ENCODE results near the gene VSX1. TPM values are rescaled to one million over a fixed set of nuclear protein-coding genes. Genes with fewer than 3 reads are reported as not detected.

VSX1 gene
- total RNA-seq, 1 donor from 2014 or later, result not detected

GRCh38 chr20:25097498-25097897 lies 15.6 kb upstream of the VSX1 start:
- DNase-seq (ENCODE audit: low spot score, unreplicated experiment), result no peak
- no peak for TF ChIP-seq CTCF (IDR thresholded peaks at IDR 0.05; ENCODE audit: unreplicated experiment)
- H3K27ac Mint-ChIP-seq, result no peak overlapping the region
- H3K27me3 Mint-ChIP-seq, result peaks cover 29% of the 10 kb centered on the region
- no peaks in the 10 kb centered on the region for H3K36me3 Mint-ChIP-seq (ENCODE audit: insufficient read depth)
- H3K4me3 Mint-ChIP-seq (ENCODE audit: low read depth), result no peak overlapping the region
- H3K4me1 Mint-ChIP-seq (ENCODE audit: low read depth), result no peaks in the 10 kb centered on the region
- no peaks in the 10 kb centered on the region for H3K9me3 Mint-ChIP-seq (ENCODE audit: low read depth)

DNA sequence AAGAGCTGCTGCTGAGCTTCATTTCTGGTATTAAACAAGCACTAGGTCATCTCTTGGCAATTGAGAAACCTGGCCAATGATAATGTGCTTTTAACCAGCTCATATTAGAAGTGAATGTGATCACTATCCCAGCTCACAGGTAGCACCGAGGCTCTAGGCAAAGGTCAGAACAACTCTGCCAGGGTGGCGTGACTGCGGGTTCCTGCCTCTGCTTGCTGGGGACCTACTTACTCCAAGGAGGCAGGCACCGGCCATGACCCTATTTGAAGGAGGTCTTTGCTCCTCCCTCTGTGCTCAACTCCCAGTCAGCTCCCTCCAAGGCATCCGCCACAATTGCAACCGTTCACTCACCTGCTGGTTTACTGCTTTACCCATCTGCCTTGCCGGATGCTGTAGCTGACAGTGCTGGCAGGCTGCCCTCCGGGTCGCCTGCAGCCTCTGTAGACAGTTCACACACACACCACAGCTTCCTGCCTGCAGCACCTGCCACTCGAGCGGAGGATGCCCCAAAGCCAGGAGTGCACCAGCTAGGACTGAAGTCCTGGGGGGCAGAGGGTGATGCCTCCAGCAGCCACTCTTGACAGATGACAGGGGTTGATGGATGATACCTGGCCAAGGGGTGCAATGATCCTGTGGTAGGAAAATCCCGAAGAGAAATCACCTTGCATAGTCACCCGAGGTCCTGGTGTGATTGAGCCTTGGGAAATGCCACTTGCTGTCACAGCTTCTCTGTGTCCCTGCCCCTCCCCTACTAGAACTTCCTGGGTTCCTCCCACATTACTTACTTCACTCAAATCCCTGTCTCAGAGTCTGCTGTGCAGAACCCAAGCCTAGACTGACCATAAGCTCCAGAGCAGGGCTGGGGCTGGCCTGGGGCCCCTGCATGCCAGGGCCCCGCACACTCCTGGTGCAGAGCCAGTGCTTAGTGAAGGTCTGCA lies 8.8 kb upstream of the VSX1 start:
- H3K36me3 Mint-ChIP-seq (ENCODE audit: insufficient read depth), result no peaks in the 10 kb centered on the region
- TF ChIP-seq CTCF (IDR thresholded peaks at IDR 0.05; ENCODE audit: unreplicated experiment), result no peak
- H3K4me1 Mint-ChIP-seq (ENCODE audit: low read depth), result no peaks in the 10 kb centered on the region
- no peak for DNase-seq (ENCODE audit: low spot score, unreplicated experiment)
- H3K27me3 Mint-ChIP-seq, result peaks cover 70% of the 10 kb centered on the region
- no peak overlapping the region for H3K27ac Mint-ChIP-seq
- no peaks in the 10 kb centered on the region for H3K9me3 Mint-ChIP-seq (ENCODE audit: low read depth)
- H3K4me3 Mint-ChIP-seq (ENCODE audit: low read depth), result no peak overlapping the region

DNA sequence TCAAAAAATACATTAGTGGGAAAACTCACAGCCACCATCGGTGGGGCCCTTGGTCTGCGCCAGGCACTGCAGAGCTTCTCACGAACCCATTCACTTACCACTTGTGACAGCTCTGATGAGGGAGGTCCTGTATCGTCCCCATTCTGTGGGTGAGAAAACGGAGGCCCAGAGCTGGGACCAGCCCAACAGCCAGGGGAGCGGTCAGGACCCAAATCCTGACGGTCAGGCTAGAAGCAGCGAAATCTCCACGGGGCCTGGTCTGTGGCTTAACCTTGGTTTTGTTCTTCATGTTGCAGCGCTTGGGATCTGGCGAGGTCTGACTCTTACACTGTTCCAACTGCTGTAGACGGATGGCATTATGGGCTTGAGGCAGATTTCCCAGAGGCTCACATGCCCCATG lies 7.7 kb upstream of the VSX1 start:
- Mint-ChIP-seq H3K4me1 (ENCODE audit: low read depth) (no peaks in the 10 kb centered on the region), H3K27ac (no peak overlapping the region), H3K36me3 (ENCODE audit: insufficient read depth) (no peaks in the 10 kb centered on the region), H3K9me3 (ENCODE audit: low read depth) (no peaks in the 10 kb centered on the region), H3K27me3 (peaks cover 70% of the 10 kb centered on the region), H3K4me3 (ENCODE audit: low read depth) (no peak overlapping the region)
- TF ChIP-seq CTCF (IDR thresholded peaks at IDR 0.05; ENCODE audit: unreplicated experiment), result no peak
- no peak for DNase-seq (ENCODE audit: low spot score, unreplicated experiment)

GRCh38 chr20:25089096-25089495 lies 7.2 kb upstream of the VSX1 start:
- H3K27me3 Mint-ChIP-seq, result peaks cover 75% of the 10 kb centered on the region
- DNase-seq (ENCODE audit: low spot score, unreplicated experiment), result no peak
- no peaks in the 10 kb centered on the region for H3K4me1 Mint-ChIP-seq (ENCODE audit: low read depth)
- H3K27ac Mint-ChIP-seq, result no peak overlapping the region
- H3K9me3 Mint-ChIP-seq (ENCODE audit: low read depth), result no peaks in the 10 kb centered on the region
- no peak for TF ChIP-seq CTCF (IDR thresholded peaks at IDR 0.05; ENCODE audit: unreplicated experiment)
- no peak overlapping the region for H3K4me3 Mint-ChIP-seq (ENCODE audit: low read depth)
- no peaks in the 10 kb centered on the region for H3K36me3 Mint-ChIP-seq (ENCODE audit: insufficient read depth)

- Mint-ChIP-seq H3K27ac (no peak overlapping the region), H3K9me3 (ENCODE audit: low read depth) (no peaks in the 10 kb centered on the region), H3K27me3 (peaks cover 84% of the 10 kb centered on the region), H3K4me1 (ENCODE audit: low read depth) (no peaks in the 10 kb centered on the region), H3K36me3 (ENCODE audit: insufficient read depth) (no peaks in the 10 kb centered on the region), H3K4me3 (ENCODE audit: low read depth) (no peak overlapping the region)
- DNase-seq (ENCODE audit: low spot score, unreplicated experiment), result no peak
- no peak for TF ChIP-seq CTCF (IDR thresholded peaks at IDR 0.05; ENCODE audit: unreplicated experiment)
These were observed 6.3 kb upstream of the VSX1 start for GRCh38 chr20:25088267-25088666.

All from progenitor cell of endocrine pancreas (in vitro differentiated cells).